DMS 273 treated with DMSO at 0.1 percent for 48 hours (cell line): ENCODE data around the gene ANO9.

Source experiments
- DNase-seq: peaks from one replicate; lab custom pipeline; 2025; lab: John Stamatoyannopoulos, UW

The ANO9 gene

GRCh38 chr11:368414-369335, 73.1 kb downstream of the ANO9 start:
- DNase-seq, result no peak

DNA sequence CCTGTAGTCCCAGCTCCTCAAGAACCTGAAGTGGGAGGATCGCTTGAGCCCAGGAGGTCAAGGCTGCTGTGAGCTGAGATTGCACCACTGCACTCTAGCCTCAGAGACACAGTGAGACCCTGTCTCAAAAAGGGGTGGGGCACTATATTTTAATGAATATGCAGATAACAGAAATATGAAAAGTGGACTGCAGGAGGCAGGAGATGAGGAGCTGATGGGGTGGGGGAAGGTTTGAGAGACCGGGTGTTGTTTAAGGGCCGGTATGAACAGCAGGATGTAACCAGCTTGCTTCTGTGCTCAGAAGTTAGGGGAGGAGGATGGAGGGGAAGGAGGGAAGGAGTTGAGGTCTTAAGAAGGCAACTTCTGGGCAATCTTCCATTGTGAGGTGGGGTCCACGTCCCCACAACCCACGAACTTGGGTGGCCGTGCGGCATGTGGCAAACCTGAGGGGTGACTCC, 73.8 kb downstream of the ANO9 start:
- DNase-seq, result no peak
